ENCODE results near the gene TEDC2.
A peak's percentile ranks its signal among the peaks of the same experiment; 100 is the strongest.

The TEDC2 gene

DNA sequence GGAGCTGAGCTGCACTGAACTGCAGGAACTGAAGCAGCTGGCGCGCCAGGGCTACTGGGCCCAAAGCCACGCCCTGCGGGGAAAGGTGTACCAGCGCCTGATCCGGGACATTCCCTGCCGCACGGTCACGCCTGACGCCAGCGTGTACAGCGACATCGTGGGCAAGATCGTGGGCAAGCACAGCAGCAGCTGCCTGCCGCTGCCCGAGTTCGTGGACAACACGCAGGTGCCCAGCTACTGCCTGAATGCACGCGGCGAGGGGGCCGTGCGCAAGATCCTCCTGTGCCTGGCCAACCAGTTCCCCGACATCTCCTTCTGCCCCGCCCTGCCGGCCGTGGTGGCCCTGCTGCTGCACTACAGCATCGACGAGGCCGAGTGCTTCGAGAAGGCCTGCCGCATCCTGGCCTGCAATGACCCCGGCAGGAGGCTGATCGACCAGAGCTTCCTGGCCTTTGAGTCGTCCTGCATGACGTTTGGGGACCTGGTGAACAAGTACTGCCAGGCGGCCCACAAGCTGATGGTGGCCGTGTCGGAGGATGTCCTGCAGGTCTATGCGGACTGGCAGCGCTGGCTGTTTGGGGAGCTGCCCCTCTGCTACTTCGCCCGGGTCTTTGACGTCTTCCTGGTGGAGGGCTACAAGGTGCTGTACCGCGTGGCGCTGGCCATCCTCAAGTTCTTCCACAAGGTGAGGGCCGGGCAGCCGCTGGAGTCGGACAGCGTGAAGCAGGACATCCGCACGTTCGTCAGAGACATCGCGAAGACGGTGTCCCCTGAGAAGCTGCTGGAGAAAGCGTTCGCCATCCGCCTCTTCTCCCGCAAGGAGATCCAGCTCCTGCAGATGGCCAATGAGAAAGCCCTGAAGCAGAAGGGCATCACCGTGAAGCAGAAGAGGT lies 36.6 kb downstream of the TEDC2 start:
- Mint-ChIP-seq H3K36me3 (ENCODE audit: low read depth) (peaks cover 1% of the 10 kb centered on the region), H3K27me3 (ENCODE audit: low read depth) (no peaks in the 10 kb centered on the region), H3K4me1 (ENCODE audit: low read depth) (no peaks in the 10 kb centered on the region), H3K27ac (no peak overlapping the region), H3K9me3 (no peaks in the 10 kb centered on the region), H3K4me3 (no peak overlapping the region)
- DNase-seq (ENCODE audit: low spot score): no peak

DNA sequence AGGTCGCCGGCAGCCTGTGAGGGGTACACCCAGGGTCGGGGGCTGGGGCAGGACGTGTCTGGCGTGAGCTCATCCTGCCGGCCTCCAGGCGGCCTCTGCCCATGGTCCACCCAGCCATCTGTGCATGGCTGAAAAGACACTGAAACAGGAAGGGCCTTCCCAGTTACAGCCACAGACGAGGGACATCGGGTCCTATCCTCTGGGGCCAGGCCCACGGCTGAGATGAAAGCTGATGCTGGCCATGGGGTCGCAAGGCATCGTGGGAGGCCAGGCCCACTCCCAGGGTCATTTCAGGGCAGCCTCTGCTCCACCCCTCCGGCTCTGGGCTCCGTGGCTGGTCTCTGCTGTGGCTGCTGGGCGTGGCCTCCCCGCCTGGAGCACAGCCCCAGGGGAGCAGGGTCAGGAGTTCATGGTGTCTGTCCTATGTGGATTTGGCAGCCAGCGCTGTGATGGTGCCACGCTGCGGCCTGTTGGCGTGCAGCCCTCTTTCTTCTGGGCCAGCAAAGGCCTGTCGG lies 37.3 kb downstream of the TEDC2 start:
- Mint-ChIP-seq H3K4me1 (ENCODE audit: low read depth) (no peaks in the 10 kb centered on the region), H3K4me3 (no peak overlapping the region), H3K27ac (no peak overlapping the region), H3K27me3 (ENCODE audit: low read depth) (no peaks in the 10 kb centered on the region), H3K36me3 (ENCODE audit: low read depth) (peaks cover 1% of the 10 kb centered on the region), H3K9me3 (no peaks in the 10 kb centered on the region)
- no peak for DNase-seq (ENCODE audit: low spot score)

DNA sequence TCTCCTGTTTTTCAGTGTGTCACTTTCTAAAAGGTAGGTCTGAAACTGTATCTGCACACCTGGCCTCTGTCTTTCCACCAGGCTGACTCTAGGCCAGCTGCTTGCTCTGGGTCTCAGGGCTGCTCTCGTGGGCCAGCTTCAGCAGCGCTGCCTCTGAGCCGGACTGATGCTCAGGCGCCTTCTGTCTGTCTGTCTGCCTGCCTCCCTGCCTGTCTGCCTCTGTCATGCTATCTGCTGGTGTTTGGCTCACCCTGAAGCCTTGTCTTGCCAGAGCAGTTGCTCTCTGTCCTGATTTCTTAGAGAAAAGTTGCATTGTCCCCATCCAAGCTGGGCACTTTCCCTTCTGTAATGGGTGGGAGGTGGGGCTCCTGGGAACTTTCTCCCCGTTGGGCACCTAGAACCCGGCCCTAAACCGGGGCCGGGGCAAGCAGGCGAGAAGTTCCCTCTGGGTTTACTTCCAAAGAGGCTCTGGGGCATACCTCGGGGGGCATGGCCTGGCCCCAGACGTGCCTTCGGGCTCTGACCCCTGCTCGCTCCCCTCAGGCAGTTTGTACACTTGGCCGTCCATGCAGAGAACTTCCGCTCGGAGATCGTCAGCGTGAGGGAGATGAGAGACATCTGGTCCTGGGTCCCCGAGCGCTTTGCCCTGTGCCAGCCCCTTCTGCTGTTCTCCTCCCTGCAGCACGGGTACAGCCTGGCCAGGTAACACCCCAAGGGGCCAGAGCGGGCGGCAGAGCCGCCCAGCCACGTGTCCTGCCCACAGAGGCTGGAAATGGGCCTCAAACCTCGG lies 38.0 kb downstream of the TEDC2 start:
- Mint-ChIP-seq H3K9me3 (no peaks in the 10 kb centered on the region), H3K4me3 (no peak overlapping the region), H3K4me1 (ENCODE audit: low read depth) (no peaks in the 10 kb centered on the region), H3K36me3 (ENCODE audit: low read depth) (peaks cover 1% of the 10 kb centered on the region), H3K27me3 (ENCODE audit: low read depth) (no peaks in the 10 kb centered on the region), H3K27ac (no peak overlapping the region)
- no peak for DNase-seq (ENCODE audit: low spot score)

DNA sequence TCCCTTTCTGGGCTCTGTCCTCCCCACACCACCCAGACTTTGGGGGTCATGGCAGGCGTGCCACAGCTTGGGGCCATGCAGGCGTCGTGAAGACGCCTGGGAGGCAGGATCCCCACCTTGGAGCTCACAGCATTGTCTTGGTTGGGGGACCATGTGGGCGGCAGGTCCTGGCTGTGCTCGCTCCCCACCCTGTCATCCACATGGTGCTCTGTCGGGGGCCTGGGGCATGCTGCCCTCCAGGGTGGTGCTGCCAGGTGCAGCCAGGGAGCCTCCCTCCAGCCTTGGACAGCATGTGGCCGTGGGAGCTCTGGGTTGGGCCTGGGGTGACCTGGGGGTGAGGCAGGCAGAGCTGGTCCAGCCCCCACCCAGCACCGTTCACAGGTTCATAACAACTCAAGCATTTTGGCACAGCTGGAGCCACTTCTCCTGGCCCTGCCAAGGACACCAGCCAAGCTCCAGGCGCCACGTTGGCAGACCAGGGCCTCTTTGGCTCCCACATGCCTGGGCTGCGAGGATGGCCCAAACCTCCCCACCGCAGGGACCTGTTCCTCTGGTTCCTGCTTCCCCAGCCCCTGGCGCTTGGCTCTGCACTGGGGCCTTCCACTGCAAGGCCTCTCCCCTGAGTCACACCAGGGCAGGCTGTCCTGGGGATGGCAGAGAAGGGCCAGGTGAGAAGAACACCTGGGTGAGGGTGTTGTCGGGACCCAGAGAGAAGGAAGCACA lies 38.8 kb downstream of the TEDC2 start:
- peaks cover 1% of the 10 kb centered on the region for H3K36me3 Mint-ChIP-seq (ENCODE audit: low read depth)
- no peaks in the 10 kb centered on the region for H3K9me3 Mint-ChIP-seq
- H3K4me3 Mint-ChIP-seq: no peak overlapping the region
- H3K27me3 Mint-ChIP-seq (ENCODE audit: low read depth): no peaks in the 10 kb centered on the region
- H3K4me1 Mint-ChIP-seq (ENCODE audit: low read depth): no peaks in the 10 kb centered on the region
- H3K27ac Mint-ChIP-seq: no peak overlapping the region
- DNase-seq (ENCODE audit: low spot score): no peak

DNA sequence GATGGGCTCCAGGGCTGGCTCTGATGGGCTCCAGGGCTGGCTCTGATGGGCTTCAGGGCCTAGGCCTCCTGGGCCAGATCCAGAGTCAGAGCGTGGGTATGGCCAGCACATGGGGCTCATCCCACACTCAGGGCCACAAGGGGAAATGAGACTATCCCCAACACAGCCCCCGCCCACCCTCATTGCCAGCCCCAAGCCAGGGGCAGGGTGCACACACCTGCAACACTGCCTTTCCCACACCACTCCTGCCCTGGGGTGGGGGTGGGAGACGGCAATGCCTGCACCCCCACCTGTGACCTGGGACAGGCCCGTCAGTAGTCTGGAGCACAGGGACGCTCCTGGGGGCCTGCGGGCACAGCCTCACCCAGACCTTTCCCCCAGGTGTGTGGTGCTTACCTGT lies 39.5 kb downstream of the TEDC2 start:
- no peak overlapping the region for H3K27ac Mint-ChIP-seq
- no peaks in the 10 kb centered on the region for H3K9me3 Mint-ChIP-seq
- no peak for DNase-seq (ENCODE audit: low spot score)
- H3K4me3 Mint-ChIP-seq: no peak overlapping the region
- no peaks in the 10 kb centered on the region for H3K27me3 Mint-ChIP-seq (ENCODE audit: low read depth)
- peaks cover 1% of the 10 kb centered on the region for H3K36me3 Mint-ChIP-seq (ENCODE audit: low read depth)
- no peaks in the 10 kb centered on the region for H3K4me1 Mint-ChIP-seq (ENCODE audit: low read depth)

DNA sequence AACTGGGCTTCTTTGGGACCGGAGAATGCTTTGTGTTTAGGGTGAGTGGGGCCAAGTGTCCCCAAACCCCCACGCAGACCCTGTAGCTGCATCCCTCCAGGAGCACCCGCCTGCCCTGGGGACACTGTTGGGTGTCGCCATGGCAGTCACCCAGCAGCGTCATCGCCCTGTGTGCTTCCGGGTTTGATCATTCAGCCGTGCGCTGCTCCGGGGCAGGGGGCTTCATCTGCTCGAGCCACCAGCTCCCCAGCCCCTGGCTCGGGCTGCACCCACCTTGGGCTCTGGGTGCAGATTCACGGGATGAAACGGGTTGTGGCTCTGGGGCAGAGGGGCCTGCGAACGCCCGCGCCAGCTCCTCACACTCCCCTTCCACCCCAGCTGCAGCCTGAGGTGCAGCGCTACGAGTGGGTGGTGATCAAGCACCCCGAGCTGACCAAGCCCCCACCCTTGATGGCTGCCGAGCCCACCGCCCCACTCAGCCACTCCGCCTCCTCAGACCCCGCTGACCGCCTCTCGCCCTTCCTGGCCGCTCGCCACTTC lies 40.1 kb downstream of the TEDC2 start:
- Mint-ChIP-seq H3K4me3 (no peak overlapping the region), H3K27me3 (ENCODE audit: low read depth) (no peaks in the 10 kb centered on the region), H3K9me3 (no peaks in the 10 kb centered on the region), H3K27ac (no peak overlapping the region), H3K4me1 (ENCODE audit: low read depth) (no peaks in the 10 kb centered on the region), H3K36me3 (ENCODE audit: low read depth) (peaks cover 1% of the 10 kb centered on the region)
- DNase-seq (ENCODE audit: low spot score): no peak

DNA sequence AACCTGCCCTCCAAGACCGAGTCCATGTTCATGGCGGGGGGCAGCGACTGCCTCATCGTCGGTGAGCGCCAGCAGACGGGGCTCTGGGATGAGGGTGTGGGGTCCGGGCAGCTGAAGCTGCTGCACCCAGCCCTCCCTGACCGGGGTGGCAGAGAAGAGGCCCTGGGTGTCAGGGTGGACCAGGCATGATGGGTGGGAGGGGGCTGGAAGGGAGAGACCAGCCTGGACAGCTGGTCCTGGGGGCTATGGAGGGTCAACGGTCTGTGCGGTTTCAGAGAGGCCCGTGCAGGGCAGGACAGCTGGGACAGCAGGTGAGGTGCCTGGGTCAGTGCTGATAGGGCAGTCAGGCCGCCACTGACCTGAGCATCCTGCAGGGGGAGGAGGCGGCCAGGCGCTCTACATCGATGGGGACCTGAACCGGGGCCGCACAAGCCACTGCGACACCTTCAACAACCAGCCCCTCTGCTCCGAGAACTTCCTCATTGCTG lies 40.6 kb downstream of the TEDC2 start:
- Mint-ChIP-seq H3K4me1 (ENCODE audit: low read depth) (no peaks in the 10 kb centered on the region), H3K27me3 (ENCODE audit: low read depth) (no peaks in the 10 kb centered on the region), H3K9me3 (no peaks in the 10 kb centered on the region), H3K36me3 (ENCODE audit: low read depth) (peaks cover 1% of the 10 kb centered on the region), H3K27ac (no peak overlapping the region), H3K4me3 (no peak overlapping the region)
- no peak for DNase-seq (ENCODE audit: low spot score)

DNA sequence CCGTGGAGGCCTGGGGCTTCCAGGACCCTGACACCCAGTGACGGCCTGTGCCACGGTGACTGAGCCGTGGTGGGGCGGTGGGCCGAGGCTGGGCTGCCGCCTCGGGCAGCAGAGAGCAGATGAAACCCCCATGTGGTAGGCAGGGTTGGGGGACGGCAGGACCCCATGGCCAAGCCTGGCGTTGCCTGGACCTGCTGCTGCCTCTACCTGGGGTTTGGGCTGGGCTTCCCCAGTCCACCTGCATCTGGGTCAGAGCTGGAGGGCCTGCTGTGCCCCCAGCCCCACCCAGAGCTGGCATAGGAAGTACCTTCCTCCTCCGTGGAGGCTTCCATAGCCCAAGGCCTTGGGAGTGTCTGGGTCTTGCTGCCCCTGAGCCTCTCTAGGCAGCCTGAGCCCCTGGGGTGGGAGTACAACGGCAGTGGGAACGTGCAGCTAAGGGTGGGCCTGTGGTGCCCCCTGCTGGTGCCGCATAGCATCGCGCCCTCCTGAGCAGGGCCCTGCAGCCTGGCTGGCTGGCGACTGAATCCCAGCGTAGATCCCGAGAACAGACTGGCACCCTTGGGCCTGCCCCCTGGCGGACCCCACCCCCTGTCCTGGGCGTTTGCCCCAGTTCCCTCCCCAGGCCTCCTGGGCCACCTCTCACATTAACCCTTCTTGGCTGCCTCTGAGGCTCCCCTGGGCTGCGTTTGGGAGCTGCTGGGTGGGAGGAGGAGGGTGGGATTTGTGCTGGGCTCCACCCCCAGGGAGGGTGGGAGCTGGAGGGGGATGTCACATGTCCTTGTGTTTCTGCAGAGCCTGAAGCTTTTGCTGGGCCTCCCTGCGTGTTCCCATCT lies 41.2 kb downstream of the TEDC2 start:
- Mint-ChIP-seq H3K4me1 (ENCODE audit: low read depth) (no peaks in the 10 kb centered on the region), H3K27ac (no peak overlapping the region), H3K36me3 (ENCODE audit: low read depth) (peaks cover 1% of the 10 kb centered on the region), H3K4me3 (no peak overlapping the region), H3K27me3 (ENCODE audit: low read depth) (no peaks in the 10 kb centered on the region), H3K9me3 (no peaks in the 10 kb centered on the region)
- peak; percentile 64 for DNase-seq (ENCODE audit: low spot score)

DNA sequence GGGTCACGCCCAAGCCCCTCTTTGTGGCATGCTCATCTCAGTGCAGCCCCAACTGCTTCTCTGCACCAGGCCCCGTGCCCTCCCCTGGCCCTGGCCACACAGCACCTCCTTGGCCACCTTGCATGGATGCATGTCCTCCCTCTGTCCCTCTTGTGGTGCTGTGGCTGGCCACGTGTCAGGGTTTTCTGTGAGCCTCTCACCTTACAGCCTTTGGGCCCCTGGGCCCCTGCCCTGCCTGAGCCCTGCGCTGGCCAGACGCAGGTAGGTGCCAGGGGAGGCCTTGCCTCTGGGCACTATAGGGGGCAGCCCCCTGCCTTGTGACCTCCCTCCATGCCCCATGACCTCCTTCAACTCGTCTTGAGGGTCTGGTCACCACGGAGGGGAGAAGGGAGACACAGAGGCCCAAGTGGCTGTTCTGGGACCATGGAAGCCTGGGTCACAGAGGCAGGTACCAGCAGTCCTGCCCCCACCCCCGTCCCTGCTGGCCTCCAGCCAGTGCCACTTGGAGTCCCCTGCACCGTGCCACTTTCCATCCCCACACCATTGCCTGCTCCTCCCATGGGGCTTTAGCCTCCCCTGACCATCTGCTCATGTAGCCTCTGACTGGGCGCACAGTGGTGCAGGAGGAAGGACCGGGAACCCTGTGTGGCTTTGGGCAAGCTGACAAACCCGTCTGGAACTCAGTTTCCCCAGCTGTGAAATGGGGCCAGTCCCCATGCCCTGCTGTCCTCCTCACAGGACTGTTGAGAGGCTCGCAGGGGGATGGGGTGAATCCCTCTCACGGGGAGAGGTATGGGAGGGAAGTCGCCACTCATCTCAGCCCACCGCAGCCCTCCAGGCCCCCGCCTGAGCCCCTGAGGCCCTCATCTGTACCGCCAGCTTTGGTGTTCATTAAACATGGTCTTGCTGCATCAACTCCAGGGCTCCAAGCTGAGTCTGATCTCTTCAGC lies 42.3 kb downstream of the TEDC2 start:
- no peaks in the 10 kb centered on the region for H3K27me3 Mint-ChIP-seq (ENCODE audit: low read depth)
- no peaks in the 10 kb centered on the region for H3K9me3 Mint-ChIP-seq

DNA sequence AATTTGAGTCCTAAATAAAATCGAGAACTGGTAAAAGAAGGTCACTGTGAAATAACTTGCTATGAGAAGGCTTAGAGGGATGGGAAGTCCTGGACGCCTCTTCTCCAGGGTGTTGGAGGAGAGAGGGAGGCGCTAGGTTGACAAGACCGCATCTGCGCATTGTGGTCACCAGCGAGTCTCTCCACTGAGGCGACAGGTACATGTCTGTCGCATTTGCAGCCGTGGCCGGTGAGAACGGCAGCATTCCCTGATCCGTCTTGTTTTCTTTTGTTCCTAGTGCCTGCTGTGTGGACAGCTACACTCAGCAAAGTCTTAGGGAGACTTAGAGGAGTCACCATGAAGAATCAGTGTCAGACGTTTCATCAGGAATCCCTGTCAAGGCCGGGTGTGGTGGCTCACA lies 45.8 kb downstream of the TEDC2 start:
- Mint-ChIP-seq H3K36me3 (ENCODE audit: low read depth) (no peaks in the 10 kb centered on the region), H3K9me3 (no peaks in the 10 kb centered on the region), H3K4me3 (no peak overlapping the region), H3K27me3 (ENCODE audit: low read depth) (no peaks in the 10 kb centered on the region), H3K27ac (no peak overlapping the region), H3K4me1 (ENCODE audit: low read depth) (no peaks in the 10 kb centered on the region)
- no peak for DNase-seq (ENCODE audit: low spot score)

More for the DNA sequence above, 42.3 kb downstream of the TEDC2 start:
- no peak for DNase-seq (ENCODE audit: low spot score)
- H3K27ac Mint-ChIP-seq: no peak overlapping the region
- H3K36me3 Mint-ChIP-seq (ENCODE audit: low read depth): peaks cover 1% of the 10 kb centered on the region
- H3K4me1 Mint-ChIP-seq (ENCODE audit: low read depth): no peaks in the 10 kb centered on the region
- no peak overlapping the region for H3K4me3 Mint-ChIP-seq

DNA sequence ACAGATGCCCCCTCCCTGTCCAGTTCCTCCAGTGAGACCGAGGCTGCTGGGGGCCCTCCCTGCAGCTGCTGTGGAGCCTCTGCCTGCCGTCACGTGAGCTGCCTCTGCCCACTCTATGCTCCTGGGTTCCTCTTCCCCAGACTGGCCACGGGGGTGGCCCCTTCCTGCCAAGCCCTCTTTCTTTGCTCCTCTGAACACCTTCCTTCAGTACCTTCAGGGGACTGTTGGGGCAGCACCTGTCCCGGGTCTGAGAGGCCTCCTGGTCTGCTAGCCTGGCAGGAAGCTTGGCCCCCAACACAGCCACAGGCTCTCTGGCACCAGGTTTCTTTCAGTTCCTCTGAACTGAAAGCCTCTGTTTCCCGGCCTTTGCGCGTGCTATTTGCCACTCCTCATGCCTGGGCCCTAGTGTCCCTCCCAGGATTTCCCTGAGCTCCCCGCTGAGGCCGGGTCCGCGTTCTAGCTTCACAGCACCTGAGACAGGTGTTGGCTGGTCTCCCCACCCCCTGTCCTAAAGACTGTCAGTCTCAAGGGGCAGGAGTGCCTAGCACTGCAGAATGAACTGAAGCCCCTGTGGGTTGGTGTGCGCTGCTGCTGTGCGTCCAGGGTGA lies 47.2 kb downstream of the TEDC2 start:
- Mint-ChIP-seq H3K27ac (no peak overlapping the region), H3K9me3 (no peaks in the 10 kb centered on the region), H3K4me1 (ENCODE audit: low read depth) (no peaks in the 10 kb centered on the region), H3K36me3 (ENCODE audit: low read depth) (no peaks in the 10 kb centered on the region), H3K4me3 (no peak overlapping the region), H3K27me3 (ENCODE audit: low read depth) (no peaks in the 10 kb centered on the region)
- DNase-seq (ENCODE audit: low spot score): no peak

DNA sequence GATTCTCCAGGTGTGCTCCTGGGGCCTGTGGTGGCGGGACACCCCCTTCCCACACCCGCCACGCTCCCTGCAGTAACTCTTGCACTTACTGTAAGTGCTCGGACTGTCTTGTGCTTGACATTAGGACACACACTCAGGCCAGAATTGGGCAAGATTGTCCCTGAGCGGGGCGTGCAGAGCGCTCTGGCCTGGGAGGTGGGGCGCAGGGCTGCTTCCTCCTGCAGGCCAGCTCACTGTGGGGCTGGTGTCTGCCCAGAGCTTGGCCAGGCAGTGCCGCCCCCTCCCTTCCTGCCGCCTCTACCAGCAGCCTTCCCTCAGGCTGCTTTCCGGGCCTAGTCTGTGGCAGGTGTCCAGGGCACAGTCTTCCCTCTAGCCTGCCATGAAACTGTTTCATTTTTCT lies 47.8 kb downstream of the TEDC2 start:
- Mint-ChIP-seq H3K36me3 (ENCODE audit: low read depth) (no peaks in the 10 kb centered on the region), H3K27me3 (ENCODE audit: low read depth) (no peaks in the 10 kb centered on the region), H3K9me3 (no peaks in the 10 kb centered on the region), H3K4me1 (ENCODE audit: low read depth) (peaks cover under 1% of the 10 kb centered on the region), H3K27ac (no peak overlapping the region), H3K4me3 (no peak overlapping the region)
- no peak for DNase-seq (ENCODE audit: low spot score)
